GM11168 (cell line): ENCODE measurements around the gene WDR72.
"Not testable (repeated sequence)": the region's sequence is repeated elsewhere in the genome, so short reads cannot be mapped to it uniquely, and the experiment has no call there.

Source experiments
- in situ Hi-C: fragments of 300-500 bp; cut with MboI; formaldehyde crosslinking; loops from one replicate; pipeline ENCODE4 v1.12.0; 2022; ENCODE audit warnings: low sequenced_read_pairs; ENCODE audit not compliant: unreplicated experiment

WDR72 gene

DNA sequence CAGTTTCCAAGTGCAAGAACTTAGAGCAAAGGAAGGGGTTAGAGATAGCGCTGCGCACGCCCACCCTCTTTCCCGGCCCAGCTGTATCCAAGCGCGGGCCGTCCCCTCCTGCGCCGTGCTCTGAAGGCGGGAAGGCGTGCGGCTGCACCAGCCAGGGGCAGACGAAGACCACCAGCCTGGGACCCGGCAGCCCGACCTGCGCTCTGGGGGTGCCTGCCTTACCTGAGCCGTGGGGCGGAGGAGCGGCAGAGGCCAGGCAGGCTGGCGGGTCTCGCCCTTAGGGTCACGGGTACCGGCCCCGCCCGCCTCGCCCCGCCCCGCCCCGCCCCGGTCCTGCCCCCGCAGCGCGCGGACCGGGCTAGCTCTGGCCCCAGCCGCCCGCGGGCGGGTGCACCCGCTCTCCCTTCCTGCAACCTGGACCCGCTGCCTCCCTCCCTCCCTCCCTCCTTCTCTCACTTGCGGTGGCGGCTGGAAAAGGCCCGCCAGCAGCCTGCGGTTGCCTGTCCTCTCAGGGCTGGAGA is at the start of gene WDR72:
TSS of gene WDR72 (minus strand) at position 253 of the 521 bp plus-strand sequence. CDS start 26,514 bp downstream, outside the sequence.
- in situ Hi-C loops: no loop called here

DNA sequence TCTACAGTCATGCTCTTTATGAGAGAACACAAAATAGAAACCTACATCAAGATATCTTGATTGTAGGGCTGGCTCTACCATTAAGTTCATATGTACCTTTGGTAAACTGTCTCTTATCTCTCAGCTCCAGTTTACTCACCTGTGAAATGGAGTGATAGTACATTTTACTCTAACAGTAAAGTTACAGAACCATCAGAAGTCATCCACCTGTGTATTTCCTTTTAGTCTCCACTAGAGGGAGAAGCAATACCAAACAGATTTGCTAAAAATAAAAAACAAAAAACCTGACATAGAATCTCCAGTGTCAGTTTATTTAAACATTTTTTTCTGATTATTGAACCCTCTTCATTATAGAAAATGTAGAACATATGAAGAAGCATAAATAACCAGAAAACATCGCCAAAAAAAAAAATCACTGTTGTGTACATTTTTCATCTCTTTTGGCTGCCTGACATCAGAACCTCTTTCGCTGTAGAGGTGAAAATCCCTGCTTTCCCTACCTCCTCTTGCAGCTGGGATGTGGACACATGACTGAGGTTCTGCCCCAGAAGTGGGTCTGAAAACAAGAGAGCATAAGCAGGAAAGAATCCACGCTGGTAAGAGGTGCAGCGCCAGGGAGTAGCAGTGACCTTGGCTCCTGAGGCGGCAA is 48.7 kb upstream of the WDR72 start:
- in situ Hi-C loops: no loop called here

DNA sequence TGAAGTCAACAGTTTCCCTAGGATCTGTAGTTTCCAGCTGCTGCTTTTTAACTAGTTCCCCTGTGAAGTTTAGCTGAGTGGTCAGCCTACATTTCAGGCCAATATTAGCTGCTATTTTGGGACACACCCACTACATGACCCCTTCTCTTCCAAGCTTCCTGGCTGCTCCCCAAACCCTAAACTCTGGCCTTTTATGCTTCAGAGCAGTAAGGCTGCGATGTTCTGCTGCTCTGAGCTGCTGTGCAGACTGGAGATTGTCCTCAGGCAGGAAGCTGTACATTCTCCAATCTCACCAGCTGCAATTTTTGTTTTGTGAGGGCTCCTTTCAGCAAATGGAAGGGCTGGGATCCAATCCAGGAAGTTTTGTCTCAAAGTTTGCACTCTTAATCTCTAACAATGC is 48.0 kb upstream of the WDR72 start:
- in situ Hi-C loops: no loop called here

- in situ Hi-C loops: no loop called here
Measured at GRCh38 chr15:53802672-53803071, 43.2 kb upstream of the WDR72 start.

DNA sequence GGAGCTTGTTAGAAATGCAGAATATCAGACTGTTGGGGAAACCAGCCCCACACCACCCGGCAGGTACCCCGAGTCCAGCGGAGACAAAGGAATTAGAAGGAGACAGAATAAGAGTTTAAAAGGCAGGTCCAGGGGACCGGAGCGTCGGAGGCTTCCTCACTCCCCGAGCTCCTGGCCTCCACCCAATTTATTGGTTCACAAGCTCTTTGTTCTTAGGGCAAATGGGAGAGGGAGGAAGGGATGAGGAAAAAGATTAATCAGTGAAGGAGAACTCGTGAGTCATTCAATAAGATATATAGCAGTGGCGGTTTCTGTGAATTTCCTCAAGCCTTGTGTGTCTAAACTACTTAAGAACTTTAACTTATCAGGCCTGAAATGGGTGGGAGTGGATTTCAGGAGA is 32.1 kb upstream of the WDR72 start:
- in situ Hi-C loops: no loop called here

DNA sequence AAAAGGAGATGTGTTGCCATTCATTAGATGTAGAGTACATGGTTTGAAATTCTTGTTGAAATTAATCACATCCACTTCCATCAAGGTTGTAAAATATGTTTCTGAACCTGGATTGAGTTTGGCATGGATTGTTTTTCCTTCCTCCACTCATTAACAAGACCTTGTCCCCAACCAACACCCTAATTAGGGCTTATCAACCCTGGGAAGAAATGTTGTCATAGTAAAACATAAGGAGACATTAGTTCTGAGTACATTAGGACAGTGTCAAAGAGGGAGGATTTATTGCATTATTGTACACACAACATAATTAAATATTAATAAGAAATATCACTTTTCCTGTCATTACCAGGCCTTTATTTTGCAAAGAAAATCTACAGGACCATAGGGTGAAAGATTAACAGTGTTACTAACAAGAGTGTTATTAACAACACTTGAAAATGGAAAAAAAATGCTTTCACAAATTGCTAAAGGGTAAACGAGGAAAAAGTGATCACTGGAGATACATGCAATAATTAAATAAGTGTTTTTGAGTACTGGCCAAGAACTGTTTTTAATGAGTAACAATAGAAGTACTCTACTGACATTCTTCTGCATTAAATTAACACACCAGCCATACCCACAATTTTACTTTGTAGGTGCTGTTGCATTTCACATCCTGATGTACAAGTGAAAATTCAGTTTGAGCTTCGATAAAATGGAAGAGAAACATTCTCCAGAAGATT is 30.4 kb upstream of the WDR72 start:
- in situ Hi-C loops: no loop called here

DNA sequence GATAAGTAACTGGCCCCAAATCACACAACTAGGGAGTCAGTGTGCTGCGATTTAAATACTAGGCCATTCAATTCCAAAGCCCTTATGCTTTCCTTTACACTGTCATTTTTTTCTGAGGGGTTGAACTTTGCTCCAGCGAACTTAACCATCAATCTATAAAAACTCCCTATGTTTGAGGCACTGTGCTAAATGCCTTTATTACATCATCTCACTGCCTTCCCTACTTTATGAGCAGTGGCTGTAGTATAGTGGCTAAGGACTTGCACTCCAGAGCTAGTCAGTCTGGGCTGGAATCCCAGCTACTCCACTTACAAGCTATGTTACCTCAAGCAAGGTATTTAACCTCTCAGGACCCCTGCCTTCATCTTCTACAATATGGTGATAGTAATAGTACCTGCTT is 26.9 kb upstream of the WDR72 start:
- in situ Hi-C loops: no loop called here

DNA sequence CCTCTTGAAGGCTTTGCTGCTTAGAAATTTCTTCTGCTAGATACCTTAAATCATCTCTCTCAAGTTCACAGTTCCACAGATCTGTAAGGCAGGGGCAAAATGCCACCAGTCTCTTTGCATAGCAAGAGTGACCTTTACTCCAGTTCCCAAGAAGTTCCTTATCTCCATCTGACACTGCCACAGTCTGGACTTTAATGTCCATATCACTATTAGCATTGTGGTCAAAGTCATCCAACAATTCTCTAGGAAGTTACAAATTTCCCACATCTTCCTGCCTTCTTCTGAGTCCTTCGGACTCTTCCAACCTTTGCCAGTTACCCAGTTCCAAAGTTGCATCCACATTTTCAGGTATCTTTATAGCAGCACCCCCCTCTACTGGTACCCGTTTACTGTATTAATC is 25.8 kb upstream of the WDR72 start:
- in situ Hi-C loops: not testable (repeated sequence)

DNA sequence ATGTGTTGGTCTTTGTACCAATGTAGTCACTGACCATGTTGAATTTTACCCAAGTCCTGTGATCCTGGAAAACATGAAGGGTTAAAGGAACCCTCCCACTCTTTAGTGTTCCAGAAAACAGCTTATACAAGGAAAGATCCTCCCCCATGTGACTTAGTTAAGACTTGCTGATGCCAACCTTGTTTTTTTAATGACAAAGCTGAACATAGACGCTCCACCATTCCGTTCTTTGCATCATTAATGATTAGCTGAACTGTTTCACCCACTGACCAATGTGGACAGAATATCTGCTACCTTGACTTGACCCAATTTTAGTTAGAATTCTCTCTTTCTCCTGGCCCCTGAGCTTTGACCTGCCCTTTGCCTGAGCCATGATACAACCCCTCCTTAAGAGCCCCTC is 3.5 kb upstream of the WDR72 start:
- in situ Hi-C loops: no loop called here

- in situ Hi-C loops: no loop called here
Measured at GRCh38 chr15:53758412-53758811, 1.1 kb downstream of the WDR72 start.

DNA sequence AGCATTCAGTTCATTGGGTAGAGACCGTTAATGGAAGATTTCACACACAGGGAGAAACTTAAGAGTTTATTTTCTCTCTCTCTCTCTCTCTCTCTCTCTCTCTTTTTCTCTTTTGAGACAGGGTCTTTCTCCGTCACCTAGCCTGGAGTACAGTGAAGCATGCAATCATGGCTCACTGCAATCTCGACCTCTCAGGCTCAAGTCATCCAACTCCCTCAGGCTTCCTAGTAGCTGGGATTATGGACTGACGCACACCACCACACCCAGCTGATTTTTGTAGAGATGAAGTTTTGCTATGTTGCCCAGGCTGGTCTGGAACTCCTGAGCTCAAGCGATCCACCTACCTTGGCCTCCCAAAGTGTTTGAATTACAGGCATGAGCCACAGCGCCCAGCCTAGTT is 1.6 kb downstream of the WDR72 start:
- in situ Hi-C loops: no loop called here

GRCh38 chr15:53753813-53754212 is 5.7 kb downstream of the WDR72 start:
- in situ Hi-C loops: no loop called here

DNA sequence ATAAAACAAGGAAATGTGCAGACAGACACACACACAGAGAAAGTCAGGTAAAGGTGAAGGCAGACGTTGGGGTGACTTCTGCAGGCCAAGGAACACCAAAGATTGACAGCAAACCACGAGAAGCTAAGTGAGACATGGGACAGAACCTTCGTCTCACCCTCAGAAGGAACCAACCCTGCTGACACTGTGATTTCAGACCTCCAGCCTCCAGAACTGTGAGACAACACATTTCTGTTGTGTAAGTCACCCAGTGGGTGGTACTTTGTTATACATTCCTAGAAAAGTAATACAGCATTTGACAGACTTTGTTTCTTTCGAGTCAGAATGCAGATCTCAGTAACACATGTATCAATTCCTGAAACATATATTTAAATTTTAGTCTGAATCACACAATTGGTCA is 7.1 kb downstream of the WDR72 start:
- in situ Hi-C loops: no loop called here

GRCh38 chr15:53747501-53748068 is 11.9 kb downstream of the WDR72 start:
- in situ Hi-C loops: no loop called here

- in situ Hi-C loops: no loop called here
Measured at GRCh38 chr15:53746101-53746500, 13.4 kb downstream of the WDR72 start.

GRCh38 chr15:53739651-53740050 is 19.8 kb downstream of the WDR72 start:
- in situ Hi-C loops: no loop called here

DNA sequence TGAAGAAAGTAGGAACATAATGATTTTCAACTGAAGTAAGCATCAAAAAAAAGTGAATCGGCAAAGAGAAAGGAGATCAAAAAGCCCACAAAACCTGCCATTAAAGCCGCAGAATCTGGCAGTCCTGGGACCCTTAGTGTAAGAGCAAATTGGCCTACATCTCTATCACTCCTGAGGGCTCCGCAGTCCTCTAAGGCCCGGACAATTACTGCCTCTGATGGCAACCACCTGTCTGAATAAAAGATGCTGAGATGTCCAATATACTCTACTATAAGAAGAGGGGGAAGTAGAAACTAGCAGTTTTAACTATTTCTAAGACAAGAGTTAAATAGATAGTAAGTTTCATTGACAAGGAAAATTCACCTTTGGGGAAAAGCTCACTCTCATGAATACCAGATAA is 20.3 kb downstream of the WDR72 start:
- in situ Hi-C loops: no loop called here

- in situ Hi-C loops: no loop called here
Measured at GRCh38 chr15:53721334-53722087, 38.0 kb downstream of the WDR72 start.

- in situ Hi-C loops: no loop called here
Measured at GRCh38 chr15:53716909-53717876, 42.3 kb downstream of the WDR72 start.

GRCh38 chr15:53713218-53713617 is 46.2 kb downstream of the WDR72 start:
- in situ Hi-C loops: no loop called here
